ENCODE measurements around the gene CCDC201. TPM values are rescaled to one million over a fixed set of nuclear protein-coding genes. Genes with fewer than 3 reads are reported as not detected.

CCDC201 gene
- total and polyA plus RNA-seq, 2 of the 8 experiments (the other 6 are each of a cell fraction or from before 2014, with no cell fraction given) = not detected

- no peak for TF ChIP-seq CTCF (IDR thresholded peaks at IDR 0.05; ENCODE audit: control extremely low read depth in 1 of 3, insufficient read depth in 1 of 3, low read depth in 1 of 3, low read length in 3 of 3)
- peak; percentile 78; the same call in 1 of the 2 replicates for TF ChIP-seq RBBP5 (IDR thresholded peaks at IDR 0.05; ENCODE audit: borderline replicate concordance, low read depth, low read length)
- TF ChIP-seq KDM4A (IDR thresholded peaks at IDR 0.05; ENCODE audit: low read depth, low read length, severe bottlenecking) = peak; percentile 95
- no peak for TF ChIP-seq MAFK (IDR thresholded peaks at IDR 0.05; ENCODE audit: low read depth, low read length)
- TF ChIP-seq PHF8 (conservative IDR thresholded peaks at IDR 0.05; ENCODE audit: low read depth, low read length) = peak; percentile 52; the same call in 1 of the 2 replicates
- no peak for TF ChIP-seq NANOG (IDR thresholded peaks at IDR 0.05; ENCODE audit: insufficient read depth, low read depth, low read length, poor library complexity, severe bottlenecking)
- no peak for TF ChIP-seq JUN (IDR thresholded peaks at IDR 0.05; ENCODE audit: low read depth, low read length)
- TF ChIP-seq CREB1 (IDR thresholded peaks at IDR 0.05) = peak; percentile 80
- TF ChIP-seq TAF7 (optimal IDR thresholded peaks at IDR 0.05; ENCODE audit: borderline replicate concordance, low read depth, low read length) = no peak
- TF ChIP-seq KDM5A (IDR thresholded peaks at IDR 0.05; ENCODE audit: low read length) = no peak
- TF ChIP-seq YY1 (IDR thresholded peaks at IDR 0.05; ENCODE audit: low read depth, low read length) = no peak
- no peak for TF ChIP-seq RAD21 (IDR thresholded peaks at IDR 0.05 in 1 of 2, conservative IDR thresholded peaks at IDR 0.05 in 1 of 2; ENCODE audit: low read depth in 2 of 2, low read length in 2 of 2)
- TF ChIP-seq GTF2F1 (IDR thresholded peaks at IDR 0.05; ENCODE audit: borderline replicate concordance, low read depth, low read length) = no peak
- TF ChIP-seq EP300 (IDR thresholded peaks at IDR 0.05; ENCODE audit: borderline replicate concordance in 1 of 2, low read depth in 2 of 2, low read length in 2 of 2) = no peak
- 0 out of 2 replicates have a peak, but pooled peaks have one; percentile 1 for TF ChIP-seq TEAD4 (IDR thresholded peaks at IDR 0.05; ENCODE audit: low read depth, low read length)
- TF ChIP-seq RNF2 (IDR thresholded peaks at IDR 0.05; ENCODE audit: borderline replicate concordance, low read depth, low read length, missing control alignments, poor library complexity, severe bottlenecking) = no peak
- no peak for TF ChIP-seq BRCA1 (IDR thresholded peaks at IDR 0.05; ENCODE audit: low read depth, low read length)
- peak; percentile 46 for TF ChIP-seq MAX (IDR thresholded peaks at IDR 0.05)
- TF ChIP-seq TCF12 (IDR thresholded peaks at IDR 0.05; ENCODE audit: low read depth, low read length) = no peak
- no peak for TF ChIP-seq EGR1 (IDR thresholded peaks at IDR 0.05; ENCODE audit: borderline replicate concordance, low read depth, low read length)
Measured at GRCh38 chr7:45920502-45921380, 47.9 kb upstream of the CCDC201 start, which contains the start of gene IGFBP3 (continued).

All from H1 (cell line).